Gastroesophageal sphincter (tissue), 4 donors: Measurements from ENCODE around the gene SPAG17. TPM values are rescaled to one million over a fixed set of nuclear protein-coding genes. Genes with fewer than 3 reads are reported as not detected.

Experiments used
- ATAC-seq: fragments of 150-250 bp; one replicate; pipeline ENCODE4 v1.9.1; 2016; ENCODE audit warnings: mild to moderate bottlenecking, moderate library complexity
- H3K27ac ChIP-seq, 4 donors: fragments of 200-600 bp; sonication (generic) in 3 of 4; 1 replicate in 3 of 4; 2 replicates in 1 of 4; pipeline ENCODE4 v1.5.1; 2016 to 2019
- H3K27me3 ChIP-seq: fragments of 200-600 bp; sonication (generic); one replicate; pipeline ENCODE4 v1.5.1; 2019
- H3K36me3 ChIP-seq, 2 donors: fragments of 200-600 bp; sonication (generic); one replicate each; pipeline ENCODE4 v1.5.1; 2019; ENCODE audit warnings: control low read depth in 1 of 2
- H3K4me1 ChIP-seq, 3 donors: fragments of 200-600 bp; sonication (generic); 1 replicate in 2 of 3; 2 replicates in 1 of 3; pipeline ENCODE4 v1.5.1; 2016 to 2019; ENCODE audit warnings: control low read depth in 2 of 3
- H3K4me3 ChIP-seq, 2 donors: fragments of 200-600 bp; sonication (generic); one replicate each; pipeline ENCODE4 v1.5.1; 2019; ENCODE audit warnings: mild to moderate bottlenecking in 1 of 2, moderate library complexity in 1 of 2
- H3K9me3 ChIP-seq, 3 donors: fragments of 200-600 bp; sonication (generic); one replicate each; pipeline ENCODE4 v1.5.1; 2017 to 2019; ENCODE audit warnings: control low read depth in 2 of 3
- EP300 ChIP-seq: sonication (generic); formaldehyde crosslinking; IDR thresholded peaks from one replicate; pipeline ENCODE4 v1.6.1; 2017; ENCODE audit warnings: antibody characterized with exemption, mild to moderate bottlenecking
- POLR2A ChIP-seq, 2 donors: fragments of 450-650 bp; IDR thresholded peaks; one replicate each; pipeline ENCODE4 v1.6.1; 2017; ENCODE audit warnings: antibody characterized with exemption in 2 of 2, mild to moderate bottlenecking in 2 of 2, moderate library complexity in 1 of 2
- POLR2AphosphoS5 ChIP-seq: sonication (generic); formaldehyde crosslinking; IDR thresholded peaks from one replicate; pipeline ENCODE4 v1.6.1; 2017; ENCODE audit warnings: antibody characterized with exemption
- WGBS, 2 donors: methylation state at CpG; one replicate each; pipeline ENCODE4 v1.1.5; 2018; ENCODE audit warnings: low coverage in 1 of 2; 5-methylcytosine and 5-hydroxymethylcytosine counted together
- total RNA-seq, 4 donors: library from RNA; depleted of rRNA; stranded (reverse); fragments of >200 nt; gene quantifications; one replicate each; pipeline ENCODE4 v1.1.0, GENCODE V29; 2016
- TF ChIP-seq, protein P1 (sequence below), 4 experiments: fragments of 200-600 bp in 2 of 4; fragments of 450-650 bp in 2 of 4; sonication (generic) in 1 of 4; IDR thresholded peaks; one replicate each; pipeline ENCODE4 v1.5.1; 2017 to 2019; ENCODE audit warnings: antibody characterized with exemption in 4 of 4, mild to moderate bottlenecking in 2 of 4, moderate library complexity in 2 of 4

Gene SPAG17
- total RNA-seq, 4 donors from 2014 or later: 0.13 to 2.2 (median 0.42) TPM

DNA sequence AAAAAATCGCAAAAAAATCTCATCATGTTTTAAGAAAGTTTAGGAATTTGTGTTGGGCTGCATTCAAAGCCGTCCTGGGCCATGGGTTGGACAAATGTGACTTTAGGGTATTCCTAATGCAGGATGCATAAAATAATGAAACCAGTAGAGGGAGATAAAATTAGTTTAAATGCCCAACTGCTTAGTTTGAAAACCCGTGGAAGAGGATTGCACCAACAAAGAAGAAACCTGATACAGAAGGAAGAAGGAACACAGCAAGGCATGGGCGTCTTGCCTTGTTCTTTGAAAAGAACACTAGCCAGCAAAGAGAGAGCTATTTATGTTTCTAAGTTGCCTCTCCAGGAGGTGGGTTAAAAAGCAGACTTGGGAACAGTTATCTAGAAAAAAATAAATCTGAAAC lies 217.6 kb downstream of the SPAG17 start:
- no peak overlapping the region for H3K4me3 ChIP-seq
- H3K27me3 ChIP-seq: no peaks in the 10 kb centered on the region
- TF ChIP-seq POLR2A (IDR thresholded peaks at IDR 0.05): no peak
- no peak for TF ChIP-seq POLR2AphosphoS5
- TF ChIP-seq, protein P1, sequence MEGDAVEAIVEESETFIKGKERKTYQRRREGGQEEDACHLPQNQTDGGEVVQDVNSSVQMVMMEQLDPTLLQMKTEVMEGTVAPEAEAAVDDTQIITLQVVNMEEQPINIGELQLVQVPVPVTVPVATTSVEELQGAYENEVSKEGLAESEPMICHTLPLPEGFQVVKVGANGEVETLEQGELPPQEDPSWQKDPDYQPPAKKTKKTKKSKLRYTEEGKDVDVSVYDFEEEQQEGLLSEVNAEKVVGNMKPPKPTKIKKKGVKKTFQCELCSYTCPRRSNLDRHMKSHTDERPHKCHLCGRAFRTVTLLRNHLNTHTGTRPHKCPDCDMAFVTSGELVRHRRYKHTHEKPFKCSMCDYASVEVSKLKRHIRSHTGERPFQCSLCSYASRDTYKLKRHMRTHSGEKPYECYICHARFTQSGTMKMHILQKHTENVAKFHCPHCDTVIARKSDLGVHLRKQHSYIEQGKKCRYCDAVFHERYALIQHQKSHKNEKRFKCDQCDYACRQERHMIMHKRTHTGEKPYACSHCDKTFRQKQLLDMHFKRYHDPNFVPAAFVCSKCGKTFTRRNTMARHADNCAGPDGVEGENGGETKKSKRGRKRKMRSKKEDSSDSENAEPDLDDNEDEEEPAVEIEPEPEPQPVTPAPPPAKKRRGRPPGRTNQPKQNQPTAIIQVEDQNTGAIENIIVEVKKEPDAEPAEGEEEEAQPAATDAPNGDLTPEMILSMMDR (IDR thresholded peaks at IDR 0.05): no peak
- no peak for TF ChIP-seq EP300
- peaks cover 0 to 6% of the 10 kb centered on the region in 2 donors for H3K36me3 ChIP-seq
- WGBS, 2 donors: 20 to 30% methylated on average over 1 to 4 of the region's 4 CpGs
- no peak overlapping the region for H3K27ac ChIP-seq
- no peak for ATAC-seq
- H3K9me3 ChIP-seq: no peaks in the 10 kb centered on the region
- no peaks in the 10 kb centered on the region for H3K4me1 ChIP-seq

DNA sequence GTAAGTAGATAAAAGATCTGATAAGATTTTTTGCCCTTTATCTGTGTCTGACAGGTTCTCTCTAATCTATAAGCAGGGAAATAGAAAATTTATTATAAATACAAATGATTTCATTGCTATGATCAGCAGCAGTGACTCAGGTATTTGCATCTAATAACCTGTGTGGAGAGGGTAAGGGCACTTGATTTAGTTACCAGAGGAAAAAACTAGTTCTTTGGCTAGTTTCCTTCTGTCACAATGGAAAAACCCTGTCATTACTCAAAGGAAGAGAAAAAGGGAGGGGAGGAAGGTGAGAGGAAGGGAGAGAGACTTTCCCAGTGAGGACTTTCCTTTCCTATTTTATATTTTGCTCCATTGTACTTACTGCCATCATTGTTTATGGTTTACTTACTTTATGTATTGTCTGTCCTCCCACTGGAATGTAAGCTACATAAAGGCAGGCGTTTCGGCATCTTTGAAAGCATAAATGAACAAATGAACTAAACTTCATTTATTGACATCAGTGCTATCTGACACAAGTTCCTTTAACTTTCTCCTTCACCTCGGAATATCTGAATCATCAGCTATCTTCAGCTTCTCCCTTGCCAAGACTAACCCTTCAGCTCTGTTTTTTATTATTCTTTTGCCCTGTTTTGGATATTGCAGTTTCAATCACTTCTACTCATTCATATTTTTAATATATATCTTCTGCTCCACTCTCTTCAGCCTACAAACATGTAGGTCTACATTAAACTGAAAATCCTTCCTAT lies 220.6 kb downstream of the SPAG17 start:
- TF ChIP-seq EP300 (no peak), POLR2A (IDR thresholded peaks at IDR 0.05) (no peak), POLR2AphosphoS5 (no peak)
- TF ChIP-seq, protein P1 (IDR thresholded peaks at IDR 0.05): no peak
- WGBS, 2 donors: 74 to 80% methylated on average over 3 of the region's 3 CpGs
- Histone ChIP-seq H3K27me3 (no peaks in the 10 kb centered on the region), H3K9me3 (no peaks in the 10 kb centered on the region), H3K27ac (no peak overlapping the region), H3K36me3 (peaks cover 0 to 33% of the 10 kb centered on the region in 2 donors), H3K4me3 (no peak overlapping the region), H3K4me1 (no peaks in the 10 kb centered on the region)
- no peak for ATAC-seq

DNA sequence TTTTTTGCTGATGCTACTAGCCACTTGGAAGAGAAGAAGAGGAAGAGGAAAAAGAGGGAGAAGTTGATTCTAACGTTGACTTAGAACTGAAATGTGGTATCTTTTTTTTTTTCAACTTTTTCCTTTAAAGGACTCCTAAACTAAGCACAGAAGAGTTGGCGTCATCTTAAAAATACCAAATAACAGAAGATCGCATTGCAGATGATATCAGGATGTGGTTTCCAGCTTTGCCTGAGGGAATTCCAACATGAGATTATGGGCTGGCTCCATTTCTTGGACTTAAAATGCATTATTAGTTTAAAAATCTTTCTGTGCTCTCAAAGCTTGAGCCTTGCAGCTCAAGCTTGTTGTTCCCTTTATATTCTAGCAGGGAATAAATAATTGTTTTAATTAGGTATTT lies 225.7 kb downstream of the SPAG17 start:
- Histone ChIP-seq H3K4me3 (no peak overlapping the region), H3K36me3 (peaks cover 4 to 84% of the 10 kb centered on the region in 2 donors), H3K27ac (no peak overlapping the region), H3K9me3 (no peaks in the 10 kb centered on the region), H3K27me3 (no peaks in the 10 kb centered on the region), H3K4me1 (no peaks in the 10 kb centered on the region)
- 85 to 88% methylated on average over 3 of the region's 3 CpGs for WGBS, 2 donors
- TF ChIP-seq POLR2AphosphoS5: no peak
- ATAC-seq: no peak

DNA sequence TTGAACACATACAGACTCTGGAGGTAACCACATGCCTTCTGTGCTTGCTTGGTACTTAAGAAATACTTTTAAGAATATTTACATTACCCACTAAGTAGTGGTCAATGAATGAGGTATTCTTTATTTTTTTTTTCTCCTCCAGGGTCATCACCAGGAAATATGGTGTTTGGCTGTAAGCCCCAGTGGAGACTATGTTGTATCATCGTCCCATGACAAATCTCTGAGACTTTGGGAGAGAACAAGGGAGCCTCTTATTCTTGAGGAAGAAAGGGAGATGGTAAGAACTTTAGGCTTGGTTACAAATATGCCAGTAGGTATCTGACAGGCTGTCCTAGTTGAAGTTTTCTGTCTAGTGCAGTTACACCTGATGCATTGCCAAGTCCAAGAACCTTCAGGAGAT lies 232.6 kb downstream of the SPAG17 start:
- no peaks in the 10 kb centered on the region for H3K4me1 ChIP-seq
- TF ChIP-seq, protein P1 (IDR thresholded peaks at IDR 0.05): no peak
- TF ChIP-seq POLR2A (IDR thresholded peaks at IDR 0.05) (no peak), POLR2AphosphoS5 (no peak), EP300 (no peak)
- no peak overlapping the region for H3K4me3 ChIP-seq
- H3K36me3 ChIP-seq: peaks cover 11 to 100% of the 10 kb centered on the region in 2 donors
- H3K27ac ChIP-seq: no peak overlapping the region
- no peaks in the 10 kb centered on the region for H3K9me3 ChIP-seq
- H3K27me3 ChIP-seq: no peaks in the 10 kb centered on the region
- ATAC-seq: no peak
- WGBS, 2 donors: 83 to 94% methylated on average over 1 of the region's 1 CpG

DNA sequence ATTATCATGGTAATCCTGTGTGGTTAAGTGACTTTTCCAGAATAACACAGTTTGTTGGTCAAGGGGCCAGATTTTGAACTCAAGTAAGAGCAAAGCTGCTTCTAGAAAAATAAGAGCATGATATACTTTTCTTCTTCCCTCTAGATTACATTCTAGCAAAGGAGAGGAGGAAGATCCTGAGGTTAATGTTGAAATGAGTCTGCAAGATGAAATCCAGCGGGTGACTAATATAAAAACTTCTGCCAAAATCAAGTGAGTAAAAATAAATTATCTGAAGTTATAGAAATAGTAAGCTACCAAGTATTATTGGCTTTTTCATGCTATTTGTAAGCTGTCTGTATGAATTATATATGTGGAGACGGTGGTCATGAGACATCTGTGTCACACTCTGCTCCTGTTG lies 242.7 kb downstream of the SPAG17 start:
- ATAC-seq: no peak
- Histone ChIP-seq H3K4me1 (no peaks in the 10 kb centered on the region), H3K27ac (no peak overlapping the region), H3K9me3 (no peaks in the 10 kb centered on the region), H3K4me3 (no peak overlapping the region), H3K27me3 (no peaks in the 10 kb centered on the region), H3K36me3 (peaks cover 5 to 100% of the 10 kb centered on the region in 2 donors)
- 67 to 98% methylated on average over 1 to 2 of the region's 2 CpGs for WGBS, 2 donors
- no peak for TF ChIP-seq EP300
- no peak for TF ChIP-seq POLR2AphosphoS5
- TF ChIP-seq, protein P1 (IDR thresholded peaks at IDR 0.05): no peak
- TF ChIP-seq POLR2A (IDR thresholded peaks at IDR 0.05): no peak
